IMR-90 (cell line): ENCODE measurements around the gene TMEM130. TPM values are rescaled to one million over a fixed set of nuclear protein-coding genes. Genes with fewer than 3 reads are reported as not detected.

Experiments used
- ATAC-seq: fragments of 200-7000 bp; cut with Tn5 transposase; 2 replicates; pipeline ENCODE4 v1.9.1; 2020; ENCODE audit warnings: low read depth, mild to moderate bottlenecking, moderate library complexity
- BruUV-seq: library from RNA; stranded (reverse); fragments of 400-500 nt; replicated peaks from 2 replicates; lab custom pipeline; 2021; lab: Mats Ljungman, UMichigan
- CTCF ChIA-PET: fragments of 300-600 bp; formaldehyde crosslinking; extraction: SDS; loops from one replicate; lab custom pipeline; 2021; ENCODE audit warnings: antibody characterized with exemption; lab: Yijun Ruan, JAX
- POLR2A ChIA-PET: fragments of 300-600 bp; sonication (Branson Sonifier 250); formaldehyde crosslinking; loops from one replicate; lab custom pipeline; 2022; ENCODE audit warnings: antibody characterized with exemption; ENCODE audit not compliant: unreplicated experiment; lab: Charles Lee
- DNase-seq: peaks from one replicate; pipeline ENCODE4 v3.0.0; 2013
- H2AFZ ChIP-seq: replicated peaks from 2 replicates; pipeline ENCODE3; 2013; ENCODE audit warnings: low read length, mild to moderate bottlenecking; ENCODE audit not compliant: poor library complexity
- H2AK5ac ChIP-seq: 2 replicates; pipeline ENCODE4 v1.6.1; 2013; ENCODE audit warnings: low read depth, low read length, inconsistent platforms
- H2AK9ac ChIP-seq: replicated peaks from 2 replicates; pipeline ENCODE3; 2013; ENCODE audit warnings: mild to moderate bottlenecking, low read depth, low read length, moderate library complexity; ENCODE audit not compliant: poor library complexity
- H2BK120ac ChIP-seq: 2 replicates; pipeline ENCODE4 v1.6.1; 2013; ENCODE audit warnings: low read depth, low read length, inconsistent platforms
- H2BK15ac ChIP-seq: 3 replicates; pipeline ENCODE4 v1.6.1; 2013; ENCODE audit warnings: low read depth, low read length, inconsistent platforms
- H2BK20ac ChIP-seq: 2 replicates; pipeline ENCODE4 v1.6.1; 2013; ENCODE audit warnings: low read depth, mild to moderate bottlenecking, inconsistent platforms, low read length, moderate library complexity
- H2BK5ac ChIP-seq: 2 replicates; pipeline ENCODE4 v1.6.1; 2013; ENCODE audit warnings: mild to moderate bottlenecking, low read depth, low read length, inconsistent platforms; ENCODE audit not compliant: poor library complexity, severe bottlenecking
- H3K14ac ChIP-seq: replicated peaks from 2 replicates; pipeline ENCODE4 v1.6.1; 2013; ENCODE audit warnings: low read depth, low read length, inconsistent platforms
- H3K18ac ChIP-seq: 2 replicates; pipeline ENCODE4 v1.6.1; 2013; ENCODE audit warnings: low read depth, low read length, control low read depth
- H3K23ac ChIP-seq: 2 replicates; pipeline ENCODE4 v1.6.1; 2013; ENCODE audit warnings: low read depth, low read length, inconsistent platforms
- H3K27ac ChIP-seq: 2 replicates; pipeline ENCODE4 v1.5.1; 2013; ENCODE audit warnings: mild to moderate bottlenecking, control low read depth, low read length; ENCODE audit not compliant: insufficient read depth
- H3K27me3 ChIP-seq: 2 replicates; pipeline ENCODE4 v1.6.1; 2013; ENCODE audit warnings: low read length; ENCODE audit not compliant: control insufficient read depth, insufficient read depth
- H3K36me3 ChIP-seq: 2 replicates; pipeline ENCODE4 v1.6.1; 2013; ENCODE audit warnings: low read length, mixed read lengths; ENCODE audit not compliant: control insufficient read depth, insufficient read depth
- H3K4ac ChIP-seq: 2 replicates; pipeline ENCODE4 v1.6.1; 2013; ENCODE audit warnings: low read depth, low read length, inconsistent platforms
- H3K4me1 ChIP-seq: 2 replicates; pipeline ENCODE4 v1.6.1; 2013; ENCODE audit warnings: low read length, mixed read lengths; ENCODE audit not compliant: control insufficient read depth, insufficient read depth
- H3K4me2 ChIP-seq: 2 replicates; pipeline ENCODE4 v1.6.1; 2013; ENCODE audit warnings: low read depth, mild to moderate bottlenecking, control low read depth, low read length, moderate library complexity
- H3K4me3 ChIP-seq: 2 replicates; pipeline ENCODE4 v1.5.1; 2013; ENCODE audit warnings: low read depth, mild to moderate bottlenecking, control low read depth, low read length, moderate library complexity; ENCODE audit not compliant: insufficient read depth
- H3K56ac ChIP-seq: 2 replicates; pipeline ENCODE4 v1.6.1; 2013; ENCODE audit warnings: low read length, inconsistent platforms; ENCODE audit not compliant: insufficient read depth; ENCODE audit errors: extremely low read depth
- H3K79me1 ChIP-seq, 2 experiments: 2 replicates each; pipeline ENCODE4 v1.6.1; 2013; ENCODE audit warnings: low read length in 2 of 2, inconsistent platforms in 1 of 2, low read depth in 1 of 2
- H3K9ac ChIP-seq: 2 replicates; pipeline ENCODE4 v1.6.1; 2013; ENCODE audit warnings: low read depth, low read length, control low read depth
- H3K9me1 ChIP-seq: 2 replicates; pipeline ENCODE4 v1.6.1; 2013; ENCODE audit warnings: low read length, inconsistent platforms; ENCODE audit not compliant: insufficient read depth
- H3K9me3 ChIP-seq: 2 replicates; pipeline ENCODE4 v1.6.1; 2013; ENCODE audit warnings: low read length; ENCODE audit not compliant: control insufficient read depth, insufficient read depth
- H4K20me1 ChIP-seq: 2 replicates; pipeline ENCODE4 v1.6.1; 2013; ENCODE audit warnings: low read length, inconsistent platforms; ENCODE audit not compliant: insufficient read depth
- H4K5ac ChIP-seq: 2 replicates; pipeline ENCODE4 v1.6.1; 2013; ENCODE audit warnings: mild to moderate bottlenecking, low read depth, low read length, control low read depth
- H4K8ac ChIP-seq, 2 experiments: 2 replicates each; pipeline ENCODE4 v1.6.1; 2013; ENCODE audit warnings: low read depth in 2 of 2, low read length in 2 of 2, control low read depth in 1 of 2, inconsistent platforms in 1 of 2
- H4K91ac ChIP-seq: 2 replicates; pipeline ENCODE4 v1.6.1; 2013; ENCODE audit warnings: low read depth, low read length, inconsistent platforms; ENCODE audit not compliant: insufficient read depth
- BHLHE40 ChIP-seq: fragments of 150-350 bp; IDR thresholded peaks from 2 replicates; pipeline ENCODE4 v1.6.1; 2016; ENCODE audit warnings: mild to moderate bottlenecking, low read depth, low read length
- CEBPB ChIP-seq: IDR thresholded peaks from 2 replicates; pipeline ENCODE4 v1.6.1; 2012; ENCODE audit warnings: low read depth, low read length, improper control_type of control experiment
- CHD1 ChIP-seq: IDR thresholded peaks from 2 replicates; pipeline ENCODE4 v1.6.1; 2012; ENCODE audit warnings: low read depth, low read length, improper control_type of control experiment
- FOS ChIP-seq: fragments of 150-350 bp; IDR thresholded peaks from 2 replicates; pipeline ENCODE4 v1.6.1; 2016; ENCODE audit warnings: low read depth, low read length
- MAFK ChIP-seq: IDR thresholded peaks from 2 replicates; pipeline ENCODE4 v1.6.1; 2012; ENCODE audit warnings: low read depth, low read length, improper control_type of control experiment
- MAZ ChIP-seq: IDR thresholded peaks from 2 replicates; pipeline ENCODE4 v1.6.1; 2012; ENCODE audit warnings: low read depth, mild to moderate bottlenecking, low read length, improper control_type of control experiment, moderate library complexity, borderline replicate concordance
- MXI1 ChIP-seq: IDR thresholded peaks from 2 replicates; pipeline ENCODE4 v1.6.1; 2012; ENCODE audit warnings: low read depth, mild to moderate bottlenecking, low read length, moderate library complexity, borderline replicate concordance
- NFE2L2 ChIP-seq: fragments of 150-350 bp; IDR thresholded peaks from 2 replicates; pipeline ENCODE4 v1.6.1; 2016; ENCODE audit warnings: low read depth, mild to moderate bottlenecking, low read length
- POLR2A ChIP-seq: IDR thresholded peaks from 2 replicates; pipeline ENCODE4 v1.6.1; 2012; ENCODE audit warnings: mild to moderate bottlenecking, low read depth, low read length
- RAD21 ChIP-seq: IDR thresholded peaks from 2 replicates; pipeline ENCODE4 v1.6.1; 2012; ENCODE audit warnings: low read length, improper control_type of control experiment
- RCOR1 ChIP-seq: IDR thresholded peaks from 2 replicates; pipeline ENCODE4 v1.6.1; 2012; ENCODE audit warnings: mild to moderate bottlenecking, low read length, improper control_type of control experiment; ENCODE audit not compliant: insufficient replicate concordance
- RFX5 ChIP-seq: IDR thresholded peaks from 2 replicates; pipeline ENCODE4 v1.8.0; 2012; ENCODE audit warnings: low read depth, mild to moderate bottlenecking, low read length, moderate library complexity
- SMC3 ChIP-seq: fragments of 150-350 bp; IDR thresholded peaks from 2 replicates; pipeline ENCODE4 v1.6.1; 2016; ENCODE audit warnings: low read depth, mild to moderate bottlenecking, antibody characterized with exemption, low read length, moderate library complexity
- WGBS, 2 experiments: methylation state at CpG; one replicate each; pipeline versions ENCODE4 v1.1.5 to v1.1.7; 2013; ENCODE audit warnings: missing lambda C conversion rate in 2 of 2; ENCODE audit not compliant: insufficient read length in 1 of 2; ENCODE audit errors: extremely low coverage in 2 of 2; 5-methylcytosine and 5-hydroxymethylcytosine counted together
- dilution Hi-C: fragments of 300-500 bp; cut with HindIII; formaldehyde crosslinking; loops from one replicate; pipeline ENCODE4 v1.14.3; 2018; ENCODE audit warnings: low sequenced_read_pairs; ENCODE audit not compliant: unreplicated experiment
- in situ Hi-C: fragments of 300-500 bp; cut with MboI; formaldehyde crosslinking; loops from 3 replicates; pipeline ENCODE4 v1.14.3; 2019; ENCODE audit warnings: low sequenced_read_pairs, inconsistent platforms, mixed read lengths
- intact Hi-C: fragments of 100-400 bp; cut with micrococcal nuclease; formaldehyde crosslinking; loops from 2 replicates; pipeline ENCODE4 v1.10.0; 2022
- polyA plus RNA-seq, 3 experiments: library from polyadenylated mRNA; depleted of rRNA; stranded (reverse); fragments of >200 nt; gene quantifications; 2 replicates each; pipeline ENCODE4 v1.2.3, GENCODE V29; 2012; ENCODE audit warnings: low replicate concordance in 1 of 3
- total RNA-seq: library from RNA; depleted of rRNA; stranded (reverse); fragments of >200 nt; gene quantifications from 2 replicates; pipeline ENCODE4 v1.2.3, GENCODE V29; 2012
- TF ChIP-seq, protein P1 (sequence below): fragments of 150-350 bp; IDR thresholded peaks from 2 replicates; pipeline ENCODE4 v1.6.1; 2016; ENCODE audit warnings: low read depth, mild to moderate bottlenecking, low read length, moderate library complexity, borderline replicate concordance
- TF ChIP-seq, protein P2 (sequence below): fragments of 150-350 bp; IDR thresholded peaks from 2 replicates; pipeline ENCODE4 v1.6.1; 2017; ENCODE audit warnings: mild to moderate bottlenecking, antibody characterized with exemption, low read length, low read depth
- TF ChIP-seq, protein P3 (sequence below): conservative IDR thresholded peaks from 2 replicates; pipeline ENCODE4 v1.5.1; 2012; ENCODE audit warnings: mild to moderate bottlenecking, low read depth, low read length, improper control_type of control experiment

The TMEM130 gene
- total and polyA plus RNA-seq, 2 of the 4 experiments (the other 2 are of a cell fraction), result 1.1 to 14.8 TPM

DNA sequence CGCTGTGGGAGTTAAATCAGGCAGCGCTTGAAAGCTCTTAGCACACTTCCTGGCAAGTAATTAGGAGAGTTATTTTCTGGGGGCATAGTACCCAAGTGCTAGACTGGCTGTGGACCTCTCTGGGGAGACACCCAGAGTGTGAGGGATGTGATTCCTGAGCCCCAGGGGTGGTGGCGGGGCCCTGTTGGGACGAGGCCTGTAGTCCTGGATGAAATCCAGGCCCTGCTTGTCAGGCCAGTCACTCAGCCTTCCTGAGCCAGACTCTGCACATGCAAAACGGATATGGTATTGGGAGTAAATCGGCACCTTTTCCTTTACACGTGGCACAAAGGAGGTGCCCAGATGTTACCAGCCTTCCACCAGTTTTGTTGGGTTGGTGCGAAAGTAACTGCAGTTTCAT, 39.7 kb upstream of the TMEM130 start:
- TF ChIP-seq RFX5 (no peak), MXI1 (no peak), RCOR1 (no peak), SMC3 (no peak), CEBPB (no peak), RAD21 (no peak), BHLHE40 (no peak), NFE2L2 (no peak), MAZ (no peak), MAFK (no peak), FOS (no peak), POLR2A (no peak), CHD1 (no peak)
- TF ChIP-seq, protein P1, sequence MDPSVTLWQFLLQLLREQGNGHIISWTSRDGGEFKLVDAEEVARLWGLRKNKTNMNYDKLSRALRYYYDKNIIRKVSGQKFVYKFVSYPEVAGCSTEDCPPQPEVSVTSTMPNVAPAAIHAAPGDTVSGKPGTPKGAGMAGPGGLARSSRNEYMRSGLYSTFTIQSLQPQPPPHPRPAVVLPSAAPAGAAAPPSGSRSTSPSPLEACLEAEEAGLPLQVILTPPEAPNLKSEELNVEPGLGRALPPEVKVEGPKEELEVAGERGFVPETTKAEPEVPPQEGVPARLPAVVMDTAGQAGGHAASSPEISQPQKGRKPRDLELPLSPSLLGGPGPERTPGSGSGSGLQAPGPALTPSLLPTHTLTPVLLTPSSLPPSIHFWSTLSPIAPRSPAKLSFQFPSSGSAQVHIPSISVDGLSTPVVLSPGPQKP, result no peak
- TF ChIP-seq, protein P2, sequence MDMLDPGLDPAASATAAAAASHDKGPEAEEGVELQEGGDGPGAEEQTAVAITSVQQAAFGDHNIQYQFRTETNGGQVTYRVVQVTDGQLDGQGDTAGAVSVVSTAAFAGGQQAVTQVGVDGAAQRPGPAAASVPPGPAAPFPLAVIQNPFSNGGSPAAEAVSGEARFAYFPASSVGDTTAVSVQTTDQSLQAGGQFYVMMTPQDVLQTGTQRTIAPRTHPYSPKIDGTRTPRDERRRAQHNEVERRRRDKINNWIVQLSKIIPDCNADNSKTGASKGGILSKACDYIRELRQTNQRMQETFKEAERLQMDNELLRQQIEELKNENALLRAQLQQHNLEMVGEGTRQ, result no peak
- TF ChIP-seq, protein P3, sequence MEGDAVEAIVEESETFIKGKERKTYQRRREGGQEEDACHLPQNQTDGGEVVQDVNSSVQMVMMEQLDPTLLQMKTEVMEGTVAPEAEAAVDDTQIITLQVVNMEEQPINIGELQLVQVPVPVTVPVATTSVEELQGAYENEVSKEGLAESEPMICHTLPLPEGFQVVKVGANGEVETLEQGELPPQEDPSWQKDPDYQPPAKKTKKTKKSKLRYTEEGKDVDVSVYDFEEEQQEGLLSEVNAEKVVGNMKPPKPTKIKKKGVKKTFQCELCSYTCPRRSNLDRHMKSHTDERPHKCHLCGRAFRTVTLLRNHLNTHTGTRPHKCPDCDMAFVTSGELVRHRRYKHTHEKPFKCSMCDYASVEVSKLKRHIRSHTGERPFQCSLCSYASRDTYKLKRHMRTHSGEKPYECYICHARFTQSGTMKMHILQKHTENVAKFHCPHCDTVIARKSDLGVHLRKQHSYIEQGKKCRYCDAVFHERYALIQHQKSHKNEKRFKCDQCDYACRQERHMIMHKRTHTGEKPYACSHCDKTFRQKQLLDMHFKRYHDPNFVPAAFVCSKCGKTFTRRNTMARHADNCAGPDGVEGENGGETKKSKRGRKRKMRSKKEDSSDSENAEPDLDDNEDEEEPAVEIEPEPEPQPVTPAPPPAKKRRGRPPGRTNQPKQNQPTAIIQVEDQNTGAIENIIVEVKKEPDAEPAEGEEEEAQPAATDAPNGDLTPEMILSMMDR, result no peak
- no peak for DNase-seq
- ATAC-seq, result no peak
- no peak overlapping the region for H2BK5ac ChIP-seq
- H2BK120ac ChIP-seq, result no peak overlapping the region
- peaks cover 6% of the 10 kb centered on the region; the same call in 1 of the 2 replicates for H4K20me1 ChIP-seq
- BruUV-seq, result no TSS peak
- H2AK5ac ChIP-seq, result no peak overlapping the region
- intact Hi-C loops (no loop called here), dilution Hi-C loops (no loop called here), in situ Hi-C loops (no loop called here)
- no peak overlapping the region for H4K5ac ChIP-seq
- H3K23ac ChIP-seq, result no peak overlapping the region
- no peak overlapping the region for H3K27ac ChIP-seq
- H2BK20ac ChIP-seq, result no peak overlapping the region
- no peak overlapping the region for H3K4ac ChIP-seq
- H3K79me1 ChIP-seq, result peaks cover 0 to 5% of the 10 kb centered on the region in 2 experiments; a peak in 3 of 4 replicates
- 100% methylated on average over 2 of the region's 8 CpGs; no CpG with 5 or more reads in 1 of the 2 experiments for WGBS, 2 experiments
- H2AK9ac ChIP-seq, result no peak overlapping the region
- H3K4me3 ChIP-seq, result no peak overlapping the region
- H4K91ac ChIP-seq, result no peak overlapping the region
- no peak overlapping the region for H3K56ac ChIP-seq
- H3K9me3 ChIP-seq, result no peaks in the 10 kb centered on the region
- H3K18ac ChIP-seq, result no peak overlapping the region
- H4K8ac ChIP-seq, result no peak overlapping the region
- H3K9ac ChIP-seq, result no peak overlapping the region
- peaks cover 64% of the 10 kb centered on the region for H3K36me3 ChIP-seq
- no peaks in the 10 kb centered on the region for H3K4me1 ChIP-seq
- no peaks in the 10 kb centered on the region for H3K27me3 ChIP-seq
- no peak overlapping the region for H2BK15ac ChIP-seq
- H3K9me1 ChIP-seq, result no peaks in the 10 kb centered on the region
- no peak overlapping the region for H3K14ac ChIP-seq
- no peak overlapping the region for H3K4me2 ChIP-seq
- ChIA-PET CTCF (no interaction called here), POLR2A (no interaction called here)
- H2AFZ ChIP-seq, result no peak overlapping the region
